HG03175 (cell line): ENCODE results near the gene PLIN5.

Source experiments
- ATAC-seq: cut with Tn5 transposase; IDR thresholded peaks from one replicate; pipeline ENCODE4 v1.9.1; 2021; ENCODE audit warnings: mild to moderate bottlenecking, moderate library complexity; ENCODE audit not compliant: unreplicated experiment

The PLIN5 gene

GRCh38 chr19:4492337-4493103 is 42.5 kb downstream of the PLIN5 start:
- no peak for ATAC-seq

DNA sequence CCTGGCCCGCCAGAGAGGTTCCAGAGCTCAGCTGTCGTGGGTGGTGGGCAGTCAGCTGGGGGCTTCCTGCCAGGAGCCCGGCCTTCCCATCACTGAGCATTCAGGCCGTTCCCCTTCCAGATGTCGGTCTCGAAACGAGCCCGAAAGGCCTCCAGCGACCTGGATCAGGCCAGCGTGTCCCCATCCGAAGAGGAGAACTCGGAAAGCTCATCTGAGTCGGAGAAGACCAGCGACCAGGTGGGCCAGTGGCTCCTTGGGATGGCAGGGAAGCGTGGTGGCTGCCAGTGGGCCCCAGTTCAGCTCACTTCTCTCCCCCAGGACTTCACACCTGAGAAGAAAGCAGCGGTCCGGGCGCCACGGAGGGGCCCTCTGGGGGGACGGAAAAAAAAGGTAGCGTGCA is 43.6 kb downstream of the PLIN5 start:
- ATAC-seq, result no peak

- ATAC-seq, result no peak
Measured at GRCh38 chr19:4488496-4488895, 46.5 kb downstream of the PLIN5 start.

DNA sequence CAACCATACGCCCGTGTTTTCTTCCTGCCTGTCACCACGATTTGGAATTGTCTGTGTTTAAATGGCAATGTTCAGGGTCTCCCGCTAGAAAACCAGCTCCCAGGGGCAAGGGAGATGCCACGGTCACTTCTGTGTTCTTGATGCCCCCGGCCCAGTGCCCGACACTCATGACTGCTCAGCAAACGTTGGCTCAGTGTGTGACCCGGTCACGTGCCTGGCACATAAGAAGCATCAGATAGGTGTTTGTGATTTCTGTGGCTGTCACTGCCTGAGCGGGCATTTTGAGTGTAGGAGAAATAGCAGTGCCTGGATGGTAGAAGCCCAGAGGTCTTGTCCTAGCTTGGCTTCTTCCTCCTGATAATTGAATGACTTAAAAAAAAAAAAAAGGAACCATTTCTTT is 47.5 kb downstream of the PLIN5 start:
- no peak for ATAC-seq

- ATAC-seq, result no peak
Measured at GRCh38 chr19:4483385-4483784, 51.6 kb downstream of the PLIN5 start.

GRCh38 chr19:4482721-4483364 is 52.2 kb downstream of the PLIN5 start:
- no peak for ATAC-seq

GRCh38 chr19:4477034-4477801 is 57.8 kb downstream of the PLIN5 start:
- no peak for ATAC-seq

- ATAC-seq, result no peak
Measured at GRCh38 chr19:4474514-4475022, 60.5 kb downstream of the PLIN5 start.

DNA sequence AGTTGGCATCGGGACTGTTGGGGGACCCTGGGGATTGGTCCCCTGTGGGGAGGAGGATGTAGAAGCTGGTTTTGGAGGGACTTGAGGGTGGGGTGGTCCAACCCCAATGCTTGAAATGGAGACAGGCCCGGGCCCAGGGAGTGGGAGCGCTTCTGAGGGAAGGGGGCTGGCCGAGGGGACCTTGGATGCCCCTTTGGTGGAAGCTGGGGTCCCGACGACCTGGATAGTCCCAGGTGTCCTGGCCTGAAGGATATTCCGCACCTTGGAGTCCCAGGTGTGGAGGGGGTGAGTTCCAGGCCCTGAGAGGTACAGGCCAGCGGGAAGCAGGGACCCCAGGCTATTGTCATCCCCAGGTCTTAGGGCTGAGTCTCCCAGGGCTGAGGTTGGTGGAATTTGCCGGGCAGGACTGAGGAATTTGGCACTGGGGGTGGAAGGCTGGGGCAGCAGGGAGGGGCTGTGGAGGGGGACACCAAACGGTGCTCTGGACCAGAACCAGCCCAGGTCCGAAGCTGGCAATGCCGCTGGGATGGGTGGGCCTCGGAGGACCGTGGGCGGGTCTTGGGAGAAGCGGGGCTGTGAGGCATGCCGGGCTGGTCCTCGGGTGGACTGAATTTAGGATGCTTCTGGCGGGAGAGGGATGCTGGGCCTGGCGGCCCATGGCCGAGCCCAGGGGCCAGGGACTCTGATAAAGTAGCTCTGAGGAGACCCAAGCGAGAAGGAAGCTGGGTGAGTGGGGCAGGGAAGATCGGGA is 61.1 kb downstream of the PLIN5 start:
- ATAC-seq, result no peak

DNA sequence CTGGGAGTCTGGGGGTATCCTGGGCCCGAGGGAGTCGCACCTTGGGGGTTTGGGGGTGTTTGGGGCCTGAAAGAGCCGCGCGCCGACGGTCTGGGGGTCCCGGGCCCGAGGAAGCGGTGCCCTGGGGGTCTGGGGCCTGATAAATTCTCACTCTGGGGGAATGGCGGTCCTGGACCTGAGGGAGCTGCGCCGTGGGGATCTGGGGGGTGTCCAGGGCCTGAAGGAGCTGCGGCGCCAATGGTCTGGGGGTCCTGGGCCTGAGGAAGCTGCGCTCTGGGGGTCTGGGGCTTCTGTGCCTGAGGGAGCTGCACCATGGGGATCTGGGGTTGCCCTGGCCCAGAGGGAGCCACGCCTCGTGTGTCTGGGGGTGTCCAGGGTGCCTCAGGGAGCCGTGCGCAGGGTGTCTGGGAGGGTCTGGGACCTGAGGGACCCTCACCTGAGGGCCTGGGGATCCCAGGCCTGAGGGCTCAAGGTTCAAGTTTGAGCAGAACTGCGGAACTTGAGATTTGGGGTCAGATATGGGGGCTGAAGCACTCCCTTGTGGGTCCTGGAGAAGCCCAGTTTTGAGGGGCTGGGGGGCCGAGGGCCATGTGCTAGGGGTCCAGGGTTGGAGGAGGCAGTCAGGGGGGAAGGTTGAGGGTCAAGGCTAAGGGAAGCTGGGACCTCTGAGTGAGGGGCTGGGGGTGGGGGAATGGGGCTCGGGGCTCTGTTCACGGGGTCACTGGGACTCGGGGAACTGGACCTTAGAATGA is 61.8 kb downstream of the PLIN5 start:
- no peak for ATAC-seq
